SIG-M5 treated with dmso at 0.1 percent for 504 hours (cell line): ENCODE results near the gene TBC1D26.
"Not testable (repeated sequence)": the region's sequence is repeated elsewhere in the genome, so short reads cannot be mapped to it uniquely, and the experiment has no call there.

Experiments used
- DNase-seq: peaks from one replicate; lab custom pipeline; 2025; ENCODE audit not compliant: unreplicated experiment; lab: John Stamatoyannopoulos, UW

Gene TBC1D26

GRCh38 chr17:15742921-15743320 lies 10.8 kb downstream of the TBC1D26 start:
- DNase-seq, result no peak

- DNase-seq, result no peak
Observed at GRCh38 chr17:15744074-15744676, 12.1 kb downstream of the TBC1D26 start.

GRCh38 chr17:15744885-15745284 lies 12.8 kb downstream of the TBC1D26 start:
- DNase-seq, result no peak

- not testable (repeated sequence) for DNase-seq
Observed at GRCh38 chr17:15749403-15749802, 17.3 kb downstream of the TBC1D26 start.

GRCh38 chr17:15768865-15769533 lies 36.9 kb downstream of the TBC1D26 start:
- DNase-seq, result not testable (repeated sequence)

- DNase-seq, result not testable (repeated sequence)
Observed at GRCh38 chr17:15770679-15771078, 38.6 kb downstream of the TBC1D26 start.

GRCh38 chr17:15776871-15777270 lies 44.8 kb downstream of the TBC1D26 start:
- no peak for DNase-seq

GRCh38 chr17:15777297-15777696 lies 45.2 kb downstream of the TBC1D26 start:
- no peak for DNase-seq

- no peak for DNase-seq
Observed at GRCh38 chr17:15777717-15778116, 45.6 kb downstream of the TBC1D26 start.

GRCh38 chr17:15779119-15779518 lies 47.0 kb downstream of the TBC1D26 start:
- no peak for DNase-seq

- DNase-seq, result no peak
Observed at GRCh38 chr17:15780188-15780587, 48.1 kb downstream of the TBC1D26 start.

GRCh38 chr17:15782866-15783265 lies 50.8 kb downstream of the TBC1D26 start:
- DNase-seq, result no peak

- no peak for DNase-seq
Observed at GRCh38 chr17:15783461-15783860, 51.4 kb downstream of the TBC1D26 start.

GRCh38 chr17:15784351-15784750 lies 52.3 kb downstream of the TBC1D26 start:
- not testable (repeated sequence) for DNase-seq

GRCh38 chr17:15787363-15788075 lies 55.4 kb downstream of the TBC1D26 start:
- not testable (repeated sequence) for DNase-seq

GRCh38 chr17:15788365-15788764 lies 56.3 kb downstream of the TBC1D26 start:
- DNase-seq, result not testable (repeated sequence)
